Measurements from ENCODE around the gene POSTN.
"Not testable (repeated sequence)": the region's sequence is repeated elsewhere in the genome, so short reads cannot be mapped to it uniquely, and the experiment has no call there.

Gene POSTN

GRCh38 chr13:37596805-37597204, 1.8 kb downstream of the POSTN start:
- no peak for DNase-seq

DNA sequence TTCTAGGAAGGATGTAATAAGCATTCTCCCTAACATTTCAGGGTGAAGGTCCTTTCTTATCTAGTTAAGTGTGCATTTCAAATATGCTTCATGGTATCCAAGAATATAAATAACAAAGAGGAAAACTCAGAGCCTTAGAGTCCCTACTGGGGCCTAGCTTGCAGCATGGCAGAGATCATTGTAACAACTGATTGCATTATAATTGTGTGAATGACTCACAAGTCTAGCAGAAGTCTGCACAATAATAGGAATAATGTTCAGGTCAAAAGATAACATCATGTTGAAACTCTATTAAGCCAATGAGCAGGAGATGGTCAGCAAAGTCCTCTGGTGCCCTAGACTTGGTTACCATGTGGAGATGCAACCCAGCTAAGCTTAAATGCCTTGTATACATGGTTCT, 3.4 kb downstream of the POSTN start:
- DNase-seq = no peak

DNA sequence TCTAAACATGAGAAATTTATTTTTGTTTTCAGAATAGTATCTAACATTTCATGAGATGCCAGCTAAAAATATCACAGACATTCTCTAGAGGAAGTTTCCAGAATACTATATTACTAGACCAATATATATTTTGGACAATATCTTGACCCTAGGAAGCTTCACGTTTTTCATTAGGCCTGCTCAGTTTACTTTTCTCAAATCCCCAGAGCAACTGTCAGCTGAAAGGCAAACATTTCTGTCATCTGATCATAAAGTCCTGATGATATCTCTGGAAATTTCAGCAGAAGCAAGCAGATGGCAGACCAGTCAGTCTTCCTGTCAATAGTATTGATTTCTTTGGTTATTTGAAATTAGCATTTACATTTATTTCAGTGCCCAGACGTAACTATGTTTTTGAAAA, 4.0 kb downstream of the POSTN start:
- DNase-seq = no peak

DNA sequence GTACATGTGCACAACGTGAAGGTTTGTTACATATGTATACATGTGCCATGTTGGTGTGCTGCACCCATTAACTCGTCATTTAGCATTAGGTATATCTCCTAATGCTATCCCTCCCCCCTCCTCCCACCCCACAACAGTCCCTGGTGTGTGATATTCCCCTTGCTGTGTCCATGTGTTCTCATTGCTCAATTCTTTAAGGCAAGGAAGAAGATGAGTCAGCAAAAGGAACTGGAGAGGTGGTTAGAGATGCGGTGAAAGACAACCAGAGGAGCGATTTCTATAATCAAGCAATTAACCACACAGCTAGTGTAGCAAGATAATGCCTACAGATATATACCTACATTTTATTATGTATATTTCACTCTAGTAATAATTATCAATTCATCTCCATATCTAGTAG, 9.2 kb downstream of the POSTN start:
- DNase-seq = not testable (repeated sequence)

DNA sequence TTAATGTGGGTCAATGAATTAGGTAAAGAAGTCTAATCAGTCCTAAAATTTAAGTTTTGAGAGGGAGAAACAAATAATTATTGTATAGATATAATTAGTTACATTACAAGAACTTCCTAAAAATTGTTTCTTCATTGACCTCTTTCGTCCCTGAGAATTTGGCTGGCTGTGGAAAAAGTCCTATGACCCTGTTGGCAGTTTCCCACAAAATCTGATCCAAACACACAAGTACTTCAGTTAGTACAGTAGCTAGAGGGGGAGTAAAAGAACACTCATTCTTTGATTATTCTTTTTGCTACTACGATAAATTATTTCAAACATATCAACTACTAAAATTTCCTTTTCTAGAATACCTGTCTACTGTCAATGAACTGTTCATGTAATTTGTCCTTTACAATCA, 11.3 kb downstream of the POSTN start:
- DNase-seq = no peak

DNA sequence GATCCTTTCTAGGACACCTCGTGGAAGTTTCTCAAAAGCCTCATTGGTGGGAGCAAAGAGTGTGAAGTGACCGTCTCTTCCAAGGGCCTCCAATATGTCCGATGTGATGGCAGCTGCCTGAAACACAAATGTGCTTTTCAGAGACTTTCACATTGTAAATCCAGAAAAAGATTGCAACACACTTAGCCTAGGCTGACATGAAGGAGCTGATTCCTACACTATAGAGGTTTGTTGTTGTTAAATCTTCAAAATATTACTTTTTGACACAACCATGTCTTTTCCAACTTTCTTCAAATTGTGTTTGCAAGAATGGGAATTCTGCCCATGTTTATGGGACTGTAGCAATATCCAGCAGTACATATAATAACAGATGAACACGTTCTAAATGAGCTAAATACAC, 12.4 kb downstream of the POSTN start:
- DNase-seq = no peak

- no peak for DNase-seq
These were observed 13.0 kb downstream of the POSTN start for GRCh38 chr13:37585541-37585940.

- no peak for DNase-seq
These were observed 22.0 kb downstream of the POSTN start for GRCh38 chr13:37576601-37577000.

GRCh38 chr13:37565425-37565824, 33.1 kb downstream of the POSTN start:
- DNase-seq = no peak

DNA sequence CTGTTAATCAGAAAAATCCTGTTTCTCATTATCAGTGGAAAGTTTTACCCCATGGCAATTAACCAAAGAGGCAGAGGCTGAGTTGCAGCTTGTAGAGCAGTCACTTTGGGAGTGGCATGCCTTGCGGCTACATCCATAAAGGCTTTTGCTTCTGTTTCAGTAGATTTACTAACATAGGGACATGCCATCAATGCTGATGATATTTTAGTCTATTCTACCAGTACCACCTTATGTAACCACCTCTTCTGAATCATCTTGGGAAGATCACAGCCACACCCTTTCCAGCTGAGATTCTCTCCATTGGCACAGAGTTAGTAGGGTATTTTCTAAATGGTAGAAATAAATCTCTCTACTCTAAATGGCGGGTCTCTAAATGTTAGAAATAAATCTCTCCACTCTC, 37.5 kb downstream of the POSTN start:
- DNase-seq = no peak

DNA sequence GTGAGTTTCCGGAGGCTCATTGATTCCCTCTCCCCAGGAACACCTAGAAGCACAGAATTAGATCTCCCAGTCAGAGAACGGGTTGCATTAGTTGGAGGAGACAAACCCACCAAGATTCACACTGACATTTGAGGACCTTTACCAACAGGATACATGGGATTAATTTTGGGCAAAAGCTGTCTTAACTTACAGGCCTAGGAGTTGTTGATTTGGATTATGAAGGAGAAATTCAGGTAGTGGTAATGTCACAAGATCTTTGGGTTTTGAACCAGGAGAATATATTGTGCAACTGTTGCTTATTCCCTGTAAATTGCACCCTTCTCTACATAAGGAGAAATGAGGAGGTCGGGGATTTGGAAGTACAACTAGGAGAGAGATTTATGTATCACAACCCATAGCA, 38.0 kb downstream of the POSTN start:
- DNase-seq = no peak

GRCh38 chr13:37558766-37559165, 39.8 kb downstream of the POSTN start:
- not testable (repeated sequence) for DNase-seq

DNA sequence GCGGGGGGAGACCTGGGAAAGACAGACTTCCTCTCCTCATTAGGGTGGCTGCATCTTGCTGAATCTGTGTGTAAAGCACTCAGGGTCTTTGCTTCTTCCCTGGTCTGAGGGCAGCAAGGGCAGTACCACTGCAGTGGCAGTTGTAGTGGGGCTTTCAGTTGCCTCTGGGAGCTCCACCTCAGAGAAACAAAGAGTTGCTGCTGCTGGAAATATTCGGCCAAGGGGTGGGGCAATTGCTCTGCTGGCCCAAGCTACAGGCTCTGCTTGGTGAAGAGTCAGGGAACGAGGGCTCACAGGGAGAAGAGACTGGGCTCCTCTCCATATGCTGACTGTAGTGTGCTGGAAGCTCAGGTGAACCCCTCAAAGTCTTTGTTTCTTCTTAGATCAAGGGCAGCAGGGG, 52.5 kb downstream of the POSTN start:
- no peak for DNase-seq

GRCh38 chr13:37544995-37545394, 53.6 kb downstream of the POSTN start:
- no peak for DNase-seq

DNA sequence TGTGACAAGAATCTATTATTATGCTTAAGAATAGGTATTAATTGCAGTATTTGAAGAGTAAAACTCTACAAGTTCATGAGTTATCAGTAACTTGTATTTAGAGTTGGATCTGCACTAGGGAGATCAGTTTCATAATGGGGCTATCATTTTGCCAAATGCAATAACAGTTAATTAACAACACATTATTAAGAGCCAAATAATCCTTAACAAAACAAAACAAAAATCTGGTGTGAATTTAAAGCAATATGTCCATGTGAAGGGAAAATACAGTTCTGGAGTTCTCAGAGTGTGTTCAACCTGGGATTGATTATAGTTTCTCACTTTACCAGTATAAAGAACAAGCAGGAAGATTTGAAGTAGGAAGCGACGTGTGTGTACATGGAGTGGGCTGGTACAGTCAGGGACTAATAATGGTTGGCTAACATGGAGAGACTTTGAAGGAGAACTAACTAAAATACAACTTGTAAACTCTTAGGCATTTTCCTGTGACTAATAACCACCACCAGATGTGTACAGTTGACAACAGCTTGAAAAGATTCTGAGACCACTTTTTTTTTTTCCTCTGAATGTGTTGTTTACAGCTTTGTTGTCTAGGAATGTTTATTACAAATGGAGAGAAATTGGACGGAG, 58.5 kb downstream of the POSTN start:
- DNase-seq = no peak

GRCh38 chr13:37539170-37539569, 59.4 kb downstream of the POSTN start:
- DNase-seq = no peak

DNA sequence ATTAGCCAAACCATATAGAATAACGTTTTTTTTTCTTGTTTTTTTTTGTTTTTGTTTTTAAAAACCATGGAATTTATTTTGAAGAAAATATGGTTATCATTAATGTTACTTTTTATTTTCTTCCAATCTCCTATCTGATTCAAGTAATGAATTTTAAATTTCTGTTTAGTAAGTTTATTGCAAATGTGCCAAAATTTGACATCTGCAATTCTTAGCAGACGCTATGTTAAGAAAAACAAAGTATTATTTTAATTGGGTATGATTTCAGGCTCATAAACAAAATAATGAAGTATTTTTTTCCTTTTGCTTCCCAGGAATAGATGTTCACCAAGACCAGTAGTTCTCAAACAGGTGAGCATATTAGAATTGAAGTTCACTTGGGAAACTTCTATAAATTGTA, 63.1 kb downstream of the POSTN start:
- no peak for DNase-seq

- no peak for DNase-seq
These were observed 63.9 kb downstream of the POSTN start for GRCh38 chr13:37534676-37535075.

GRCh38 chr13:37534181-37534580, 64.4 kb downstream of the POSTN start:
- no peak for DNase-seq

DNA sequence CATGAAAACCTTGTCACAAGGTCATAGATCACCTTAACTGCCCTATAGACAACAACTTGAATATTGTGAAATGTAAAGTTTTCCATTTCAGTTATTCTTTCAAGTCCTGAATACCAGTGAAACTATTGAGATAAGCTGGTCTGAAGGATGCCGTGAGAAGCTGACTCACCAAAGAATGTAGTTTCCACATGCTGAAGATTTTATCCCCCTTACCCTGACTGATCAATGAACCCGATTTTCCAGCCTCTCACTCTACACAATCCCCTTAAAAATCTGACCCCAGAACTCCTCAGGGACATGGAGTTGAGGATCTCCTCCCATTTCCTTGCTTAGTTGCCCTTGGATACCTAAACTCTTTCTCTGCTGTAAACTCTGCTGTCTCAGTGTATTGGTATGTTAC, 67.5 kb downstream of the POSTN start:
- no peak for DNase-seq

GRCh38 chr13:37529751-37530385, 68.7 kb downstream of the POSTN start:
- no peak for DNase-seq

DNA sequence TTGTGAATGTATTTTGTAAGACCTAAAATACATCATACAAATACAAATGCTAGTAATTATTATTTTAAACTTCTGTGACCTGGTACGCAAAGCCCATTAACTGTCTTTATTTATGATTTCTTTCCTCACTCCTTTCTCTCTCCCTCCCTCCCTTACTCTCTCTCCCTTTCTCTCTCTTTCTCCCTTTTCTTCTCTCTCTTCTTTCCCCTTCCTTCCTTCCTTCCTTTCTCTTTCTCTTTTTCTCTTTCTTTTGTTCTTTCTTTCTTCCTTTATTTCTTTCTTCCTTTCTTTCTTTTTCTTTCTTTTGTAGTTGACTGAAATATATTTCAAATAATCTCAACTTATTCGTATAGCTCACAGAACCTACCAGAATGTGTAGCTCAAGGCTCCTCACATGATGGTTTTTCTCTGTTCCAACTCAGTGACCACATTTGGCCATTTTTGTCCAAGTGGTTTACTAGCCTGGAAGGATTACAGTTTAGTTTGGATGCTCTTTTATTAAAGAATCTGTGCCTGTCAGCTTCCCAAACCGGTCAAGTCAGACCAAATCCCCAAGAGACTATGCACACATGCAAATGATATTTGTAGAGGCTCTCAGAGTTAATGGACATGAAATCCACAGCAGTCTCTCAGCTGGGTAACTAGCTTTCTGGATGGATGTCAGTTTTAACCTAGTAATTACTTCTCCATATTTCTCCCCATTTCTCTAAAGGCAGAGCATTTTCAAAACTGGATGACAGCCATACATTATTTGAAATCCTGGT, 71.7 kb downstream of the POSTN start:
- no peak for DNase-seq

DNA sequence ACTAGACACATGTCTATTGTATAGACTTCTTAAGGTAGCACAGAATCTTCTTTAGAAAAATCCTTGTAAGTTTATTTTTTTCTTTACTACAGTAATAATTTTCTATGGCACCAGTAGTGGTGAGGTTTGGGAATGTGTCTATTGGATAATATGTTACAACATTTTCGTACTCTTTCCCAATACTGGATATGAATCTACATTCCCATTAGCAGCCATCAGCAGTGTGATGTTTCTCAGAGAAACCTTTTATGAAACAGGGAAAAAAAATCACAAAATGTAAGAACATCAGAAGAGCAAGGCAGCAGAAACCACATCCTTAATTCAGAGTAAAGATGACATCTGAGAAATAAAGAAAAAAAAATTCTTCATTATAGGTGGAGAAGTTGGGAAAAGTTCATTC, 83.3 kb downstream of the POSTN start:
- DNase-seq = no peak
